GM23338 (cell line): Measurements from ENCODE around the gene IFTAP. TPM values are rescaled to one million over a fixed set of nuclear protein-coding genes. Genes with fewer than 3 reads are reported as not detected.

ENCODE experiments used
- ATAC-seq: fragments of 200-7000 bp; cut with Tn5 transposase; 3 replicates; pipeline ENCODE4 v1.9.1; 2020
- DNase-seq: peaks from one replicate; pipeline ENCODE4 v3.0.0-alpha.2; 2015; ENCODE audit warnings: low spot score
- H2AFZ ChIP-seq: fragments of 200-600 bp; sonication (generic); 2 replicates; pipeline ENCODE4 v1.8.0; 2016; ENCODE audit warnings: antibody characterized with exemption, mild to moderate bottlenecking, moderate library complexity
- H3F3A ChIP-seq: fragments of 200-600 bp; sonication (generic); replicated peaks from 2 replicates; pipeline ENCODE4 v1.8.0; 2017; ENCODE audit warnings: antibody characterized with exemption, mixed run types, low read depth
- H3K27ac ChIP-seq: fragments of 200-600 bp; sonication (generic); 2 replicates; pipeline ENCODE4 v1.6.1; 2016; ENCODE audit warnings: low read depth
- H3K27me3 ChIP-seq: fragments of 200-600 bp; sonication (generic); 2 replicates; pipeline ENCODE4 v1.8.0; 2016; ENCODE audit warnings: mild to moderate bottlenecking, mixed run types, moderate library complexity; ENCODE audit not compliant: insufficient read depth
- H3K36me3 ChIP-seq: fragments of 200-600 bp; sonication (generic); 2 replicates; pipeline ENCODE4 v1.8.0; 2016; ENCODE audit warnings: mild to moderate bottlenecking; ENCODE audit not compliant: insufficient read depth
- H3K4me1 ChIP-seq: fragments of 200-600 bp; sonication (generic); 2 replicates; pipeline ENCODE4 v1.8.0; 2016; ENCODE audit warnings: mild to moderate bottlenecking, moderate library complexity; ENCODE audit not compliant: insufficient read depth
- H3K4me2 ChIP-seq: fragments of 200-600 bp; sonication (generic); 2 replicates; pipeline ENCODE4 v1.7.1; 2017; ENCODE audit warnings: mixed run types
- H3K4me3 ChIP-seq: fragments of 200-600 bp; sonication (generic); 2 replicates; pipeline ENCODE4 v1.6.1; 2016; ENCODE audit warnings: mixed run types
- H3K79me2 ChIP-seq: fragments of 200-600 bp; sonication (generic); replicated peaks from 2 replicates; pipeline ENCODE4 v1.8.0; 2017; ENCODE audit warnings: mild to moderate bottlenecking; ENCODE audit not compliant: insufficient read depth
- H3K9me2 ChIP-seq: fragments of 200-600 bp; sonication (generic); 2 replicates; pipeline ENCODE4 v1.8.0; 2017; ENCODE audit not compliant: insufficient read depth
- H4K20me1 ChIP-seq: fragments of 200-600 bp; sonication (generic); replicated peaks from 2 replicates; pipeline ENCODE4 v1.8.0; 2017; ENCODE audit warnings: mild to moderate bottlenecking; ENCODE audit not compliant: insufficient read depth
- H3K27ac Mint-ChIP-seq: 2 replicates; pipeline ENCODE4 v1.8.0; 2020; ENCODE audit warnings: inconsistent platforms, mild to moderate bottlenecking, moderate library complexity, mixed read lengths
- H3K27me3 Mint-ChIP-seq: 3 replicates; pipeline ENCODE4 v1.8.0; 2022; ENCODE audit warnings: low read depth, mild to moderate bottlenecking, moderate library complexity, mixed read lengths, inconsistent platforms; ENCODE audit not compliant: insufficient read depth, poor library complexity
- H3K36me3 Mint-ChIP-seq: 3 replicates; pipeline ENCODE4 v1.8.0; 2021; ENCODE audit warnings: low read depth, mild to moderate bottlenecking, inconsistent platforms, moderate library complexity, mixed read lengths
- H3K4me1 Mint-ChIP-seq: 3 replicates; pipeline ENCODE4 v1.8.0; 2020; ENCODE audit warnings: mild to moderate bottlenecking, inconsistent platforms, mixed read lengths
- H3K4me3 Mint-ChIP-seq: 3 replicates; pipeline ENCODE4 v1.8.0; 2021; ENCODE audit warnings: moderate library complexity, mild to moderate bottlenecking, inconsistent platforms, mixed read lengths
- H3K9me3 Mint-ChIP-seq: 3 replicates; pipeline ENCODE4 v1.8.0; 2020; ENCODE audit warnings: moderate library complexity, mild to moderate bottlenecking, inconsistent platforms, mixed read lengths
- CREB1 ChIP-seq: fragments of 250-450 bp; sonication (Bioruptor Pico); IDR thresholded peaks from 2 replicates; pipeline ENCODE4 v1.5.0; 2020; ENCODE audit warnings: low read depth, mild to moderate bottlenecking, moderate library complexity
- EZH2 ChIP-seq: fragments of 200-600 bp; sonication (generic); IDR thresholded peaks from one replicate; pipeline ENCODE4 v1.8.0; 2017; ENCODE audit warnings: antibody characterized with exemption, mild to moderate bottlenecking, low read depth; ENCODE audit not compliant: unreplicated experiment
- EZH2phosphoT487 ChIP-seq: fragments of 200-600 bp; sonication (generic); IDR thresholded peaks from one replicate; pipeline ENCODE4 v1.8.1; 2018; ENCODE audit warnings: antibody characterized with exemption; ENCODE audit not compliant: unreplicated experiment
- NANOG ChIP-seq: IDR thresholded peaks from 2 replicates; pipeline ENCODE4 v1.6.1; 2016; ENCODE audit warnings: antibody characterized with exemption, borderline replicate concordance
- POLR2AphosphoS5 ChIP-seq: IDR thresholded peaks from 2 replicates; pipeline ENCODE4 v1.6.1; 2016; ENCODE audit warnings: antibody characterized with exemption, low read depth
- polyA plus RNA-seq: library from polyadenylated mRNA; unstranded; fragments of >200 nt; fragmentation: Nextera tagmentation; extraction: Ambion mirVana; gene quantifications from 2 replicates; pipeline ENCODE4 v1.2.1, GENCODE V29; 2016
- total RNA-seq: library from RNA; depleted of rRNA; stranded (reverse); fragments of >200 nt; shearing (Covaris generic); gene quantifications from 2 replicates; pipeline ENCODE4 v1.2.3, GENCODE V29; 2014
- TF ChIP-seq, protein P1 (sequence below): fragments of 250-450 bp; sonication (Bioruptor Pico); IDR thresholded peaks from 2 replicates; pipeline ENCODE4 v1.5.0; 2020; ENCODE audit warnings: mild to moderate bottlenecking, moderate library complexity
- TF ChIP-seq, protein P2 (sequence below), 2 experiments: fragments of 200-600 bp in 1 of 2; sonication (generic) in 1 of 2; conservative IDR thresholded peaks; 2 replicates each; pipeline versions ENCODE4 v1.5.1 to v1.6.1; 2016 to 2017; ENCODE audit warnings: antibody characterized with exemption in 2 of 2, low read depth in 2 of 2, mild to moderate bottlenecking in 2 of 2, moderate library complexity in 1 of 2
- TF ChIP-seq, protein P3 (sequence below): IDR thresholded peaks from one replicate; pipeline ENCODE4 v1.6.1; 2018; ENCODE audit warnings: antibody characterized with exemption; ENCODE audit not compliant: unreplicated experiment

The IFTAP gene
- total and polyA plus RNA-seq, 2 experiments from 2014 or later, result 17.1 to 39.1 TPM

DNA sequence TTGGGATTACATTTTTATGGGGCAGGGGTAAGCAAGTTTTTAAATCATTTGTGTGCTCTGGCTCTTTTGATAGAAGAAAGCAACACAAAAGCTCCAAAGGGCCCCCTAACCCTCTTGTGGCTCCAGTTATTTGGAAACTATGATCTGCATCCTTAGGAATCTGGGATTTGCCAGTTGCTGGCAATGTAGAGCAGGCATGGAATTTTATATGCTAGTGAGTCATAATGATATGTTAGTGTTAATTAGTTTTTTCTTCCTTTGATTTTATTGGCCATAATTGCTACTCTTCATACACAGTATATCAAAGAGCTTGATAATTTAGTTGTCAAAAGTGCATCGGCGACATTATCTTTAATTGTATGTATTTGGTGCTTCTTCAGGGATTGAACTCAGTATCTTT, 16.4 kb upstream of the IFTAP start (continued):
- TF ChIP-seq, protein P1, sequence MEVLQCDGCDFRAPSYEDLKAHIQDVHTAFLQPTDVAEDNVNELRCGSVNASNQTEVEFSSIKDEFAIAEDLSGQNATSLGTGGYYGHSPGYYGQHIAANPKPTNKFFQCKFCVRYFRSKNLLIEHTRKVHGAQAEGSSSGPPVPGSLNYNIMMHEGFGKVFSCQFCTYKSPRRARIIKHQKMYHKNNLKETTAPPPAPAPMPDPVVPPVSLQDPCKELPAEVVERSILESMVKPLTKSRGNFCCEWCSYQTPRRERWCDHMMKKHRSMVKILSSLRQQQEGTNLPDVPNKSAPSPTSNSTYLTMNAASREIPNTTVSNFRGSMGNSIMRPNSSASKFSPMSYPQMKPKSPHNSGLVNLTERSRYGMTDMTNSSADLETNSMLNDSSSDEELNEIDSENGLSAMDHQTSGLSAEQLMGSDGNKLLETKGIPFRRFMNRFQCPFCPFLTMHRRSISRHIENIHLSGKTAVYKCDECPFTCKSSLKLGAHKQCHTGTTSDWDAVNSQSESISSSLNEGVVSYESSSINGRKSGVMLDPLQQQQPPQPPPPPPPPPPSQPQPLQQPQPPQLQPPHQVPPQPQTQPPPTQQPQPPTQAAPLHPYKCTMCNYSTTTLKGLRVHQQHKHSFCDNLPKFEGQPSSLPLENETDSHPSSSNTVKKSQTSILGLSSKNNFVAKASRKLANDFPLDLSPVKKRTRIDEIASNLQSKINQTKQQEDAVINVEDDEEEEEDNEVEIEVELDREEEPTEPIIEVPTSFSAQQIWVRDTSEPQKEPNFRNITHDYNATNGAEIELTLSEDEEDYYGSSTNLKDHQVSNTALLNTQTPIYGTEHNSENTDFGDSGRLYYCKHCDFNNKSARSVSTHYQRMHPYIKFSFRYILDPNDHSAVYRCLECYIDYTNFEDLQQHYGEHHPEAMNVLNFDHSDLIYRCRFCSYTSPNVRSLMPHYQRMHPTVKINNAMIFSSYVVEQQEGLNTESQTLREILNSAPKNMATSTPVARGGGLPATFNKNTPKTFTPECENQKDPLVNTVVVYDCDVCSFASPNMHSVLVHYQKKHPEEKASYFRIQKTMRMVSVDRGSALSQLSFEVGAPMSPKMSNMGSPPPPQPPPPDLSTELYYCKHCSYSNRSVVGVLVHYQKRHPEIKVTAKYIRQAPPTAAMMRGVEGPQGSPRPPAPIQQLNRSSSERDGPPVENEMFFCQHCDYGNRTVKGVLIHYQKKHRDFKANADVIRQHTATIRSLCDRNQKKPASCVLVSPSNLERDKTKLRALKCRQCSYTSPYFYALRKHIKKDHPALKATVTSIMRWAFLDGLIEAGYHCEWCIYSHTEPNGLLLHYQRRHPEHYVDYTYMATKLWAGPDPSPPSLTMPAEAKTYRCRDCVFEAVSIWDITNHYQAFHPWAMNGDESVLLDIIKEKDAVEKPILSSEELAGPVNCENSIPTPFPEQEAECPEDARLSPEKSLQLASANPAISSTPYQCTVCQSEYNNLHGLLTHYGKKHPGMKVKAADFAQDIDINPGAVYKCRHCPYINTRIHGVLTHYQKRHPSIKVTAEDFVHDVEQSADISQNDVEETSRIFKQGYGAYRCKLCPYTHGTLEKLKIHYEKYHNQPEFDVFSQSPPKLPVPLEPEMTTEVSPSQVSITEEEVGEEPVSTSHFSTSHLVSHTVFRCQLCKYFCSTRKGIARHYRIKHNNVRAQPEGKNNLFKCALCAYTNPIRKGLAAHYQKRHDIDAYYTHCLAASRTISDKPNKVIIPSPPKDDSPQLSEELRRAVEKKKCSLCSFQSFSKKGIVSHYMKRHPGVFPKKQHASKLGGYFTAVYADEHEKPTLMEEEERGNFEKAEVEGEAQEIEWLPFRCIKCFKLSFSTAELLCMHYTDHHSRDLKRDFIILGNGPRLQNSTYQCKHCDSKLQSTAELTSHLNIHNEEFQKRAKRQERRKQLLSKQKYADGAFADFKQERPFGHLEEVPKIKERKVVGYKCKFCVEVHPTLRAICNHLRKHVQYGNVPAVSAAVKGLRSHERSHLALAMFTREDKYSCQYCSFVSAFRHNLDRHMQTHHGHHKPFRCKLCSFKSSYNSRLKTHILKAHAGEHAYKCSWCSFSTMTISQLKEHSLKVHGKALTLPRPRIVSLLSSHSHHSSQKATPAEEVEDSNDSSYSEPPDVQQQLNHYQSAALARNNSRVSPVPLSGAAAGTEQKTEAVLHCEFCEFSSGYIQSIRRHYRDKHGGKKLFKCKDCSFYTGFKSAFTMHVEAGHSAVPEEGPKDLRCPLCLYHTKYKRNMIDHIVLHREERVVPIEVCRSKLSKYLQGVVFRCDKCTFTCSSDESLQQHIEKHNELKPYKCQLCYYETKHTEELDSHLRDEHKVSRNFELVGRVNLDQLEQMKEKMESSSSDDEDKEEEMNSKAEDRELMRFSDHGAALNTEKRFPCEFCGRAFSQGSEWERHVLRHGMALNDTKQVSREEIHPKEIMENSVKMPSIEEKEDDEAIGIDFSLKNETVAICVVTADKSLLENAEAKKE (CRISPR knock-in tag), result no peak
- TF ChIP-seq CREB1 (CRISPR knock-in tag), result no peak

DNA sequence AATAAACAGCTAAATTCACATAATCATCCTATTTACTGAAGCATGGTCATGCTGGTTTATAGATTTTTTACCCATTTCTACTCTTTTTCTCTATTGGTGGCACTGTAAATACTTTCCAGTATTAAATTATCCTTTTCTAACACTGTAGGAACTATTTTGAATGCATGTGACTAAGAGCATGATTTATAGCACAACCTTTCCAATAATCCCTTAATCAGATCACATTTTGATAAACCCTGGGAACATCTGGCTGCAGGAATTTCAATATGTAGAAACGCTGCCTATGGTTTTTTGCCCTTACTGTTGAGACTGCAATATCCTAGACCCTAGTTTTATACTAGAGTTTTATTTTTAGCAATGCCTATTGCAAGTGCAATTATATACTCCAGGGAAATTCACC, 15.8 kb upstream of the IFTAP start:
- Histone ChIP-seq H2AFZ (no peak overlapping the region), H3F3A (no peaks in the 10 kb centered on the region), H3K9me2 (no peaks in the 10 kb centered on the region), H3K27me3 (no peaks in the 10 kb centered on the region), H3K4me3 (no peak overlapping the region), H3K79me2 (no peaks in the 10 kb centered on the region), H3K27ac (no peak overlapping the region), H3K36me3 (peaks cover 5% of the 10 kb centered on the region; the same call in 1 of the 2 replicates), H3K4me1 (no peaks in the 10 kb centered on the region), H4K20me1 (no peaks in the 10 kb centered on the region), H3K4me2 (no peak overlapping the region)
- H3K4me3 Mint-ChIP-seq, result no peak overlapping the region
- peaks cover 15% of the 10 kb centered on the region for H3K36me3 Mint-ChIP-seq
- DNase-seq, result no peak
- peaks cover 26% of the 10 kb centered on the region for H3K9me3 Mint-ChIP-seq
- no peak overlapping the region for H3K27ac Mint-ChIP-seq
- no peaks in the 10 kb centered on the region for H3K4me1 Mint-ChIP-seq
- ATAC-seq, result no peak
- H3K27me3 Mint-ChIP-seq, result peaks cover 3% of the 10 kb centered on the region
- no peak for TF ChIP-seq EZH2phosphoT487
- no peak for TF ChIP-seq NANOG
- no peak for TF ChIP-seq CREB1 (CRISPR knock-in tag)
- TF ChIP-seq, protein P2, sequence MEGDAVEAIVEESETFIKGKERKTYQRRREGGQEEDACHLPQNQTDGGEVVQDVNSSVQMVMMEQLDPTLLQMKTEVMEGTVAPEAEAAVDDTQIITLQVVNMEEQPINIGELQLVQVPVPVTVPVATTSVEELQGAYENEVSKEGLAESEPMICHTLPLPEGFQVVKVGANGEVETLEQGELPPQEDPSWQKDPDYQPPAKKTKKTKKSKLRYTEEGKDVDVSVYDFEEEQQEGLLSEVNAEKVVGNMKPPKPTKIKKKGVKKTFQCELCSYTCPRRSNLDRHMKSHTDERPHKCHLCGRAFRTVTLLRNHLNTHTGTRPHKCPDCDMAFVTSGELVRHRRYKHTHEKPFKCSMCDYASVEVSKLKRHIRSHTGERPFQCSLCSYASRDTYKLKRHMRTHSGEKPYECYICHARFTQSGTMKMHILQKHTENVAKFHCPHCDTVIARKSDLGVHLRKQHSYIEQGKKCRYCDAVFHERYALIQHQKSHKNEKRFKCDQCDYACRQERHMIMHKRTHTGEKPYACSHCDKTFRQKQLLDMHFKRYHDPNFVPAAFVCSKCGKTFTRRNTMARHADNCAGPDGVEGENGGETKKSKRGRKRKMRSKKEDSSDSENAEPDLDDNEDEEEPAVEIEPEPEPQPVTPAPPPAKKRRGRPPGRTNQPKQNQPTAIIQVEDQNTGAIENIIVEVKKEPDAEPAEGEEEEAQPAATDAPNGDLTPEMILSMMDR (conservative IDR thresholded peaks at IDR 0.05; ENCODE audit: low read depth in 2 of 2), result no peak
- no peak for TF ChIP-seq EZH2
- TF ChIP-seq, protein P3, sequence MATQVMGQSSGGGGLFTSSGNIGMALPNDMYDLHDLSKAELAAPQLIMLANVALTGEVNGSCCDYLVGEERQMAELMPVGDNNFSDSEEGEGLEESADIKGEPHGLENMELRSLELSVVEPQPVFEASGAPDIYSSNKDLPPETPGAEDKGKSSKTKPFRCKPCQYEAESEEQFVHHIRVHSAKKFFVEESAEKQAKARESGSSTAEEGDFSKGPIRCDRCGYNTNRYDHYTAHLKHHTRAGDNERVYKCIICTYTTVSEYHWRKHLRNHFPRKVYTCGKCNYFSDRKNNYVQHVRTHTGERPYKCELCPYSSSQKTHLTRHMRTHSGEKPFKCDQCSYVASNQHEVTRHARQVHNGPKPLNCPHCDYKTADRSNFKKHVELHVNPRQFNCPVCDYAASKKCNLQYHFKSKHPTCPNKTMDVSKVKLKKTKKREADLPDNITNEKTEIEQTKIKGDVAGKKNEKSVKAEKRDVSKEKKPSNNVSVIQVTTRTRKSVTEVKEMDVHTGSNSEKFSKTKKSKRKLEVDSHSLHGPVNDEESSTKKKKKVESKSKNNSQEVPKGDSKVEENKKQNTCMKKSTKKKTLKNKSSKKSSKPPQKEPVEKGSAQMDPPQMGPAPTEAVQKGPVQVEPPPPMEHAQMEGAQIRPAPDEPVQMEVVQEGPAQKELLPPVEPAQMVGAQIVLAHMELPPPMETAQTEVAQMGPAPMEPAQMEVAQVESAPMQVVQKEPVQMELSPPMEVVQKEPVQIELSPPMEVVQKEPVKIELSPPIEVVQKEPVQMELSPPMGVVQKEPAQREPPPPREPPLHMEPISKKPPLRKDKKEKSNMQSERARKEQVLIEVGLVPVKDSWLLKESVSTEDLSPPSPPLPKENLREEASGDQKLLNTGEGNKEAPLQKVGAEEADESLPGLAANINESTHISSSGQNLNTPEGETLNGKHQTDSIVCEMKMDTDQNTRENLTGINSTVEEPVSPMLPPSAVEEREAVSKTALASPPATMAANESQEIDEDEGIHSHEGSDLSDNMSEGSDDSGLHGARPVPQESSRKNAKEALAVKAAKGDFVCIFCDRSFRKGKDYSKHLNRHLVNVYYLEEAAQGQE, result no peak
- no peak for TF ChIP-seq POLR2AphosphoS5
